B cell (primary cell): ENCODE measurements around the gene HIBADH.

Source experiments
- CTCF ChIP-seq: fragments of 200-600 bp; IDR thresholded peaks from one replicate; pipeline ENCODE4 v1.8.0; 2022; ENCODE audit warnings: antibody characterized with exemption, mild to moderate bottlenecking
- EZH2 ChIP-seq: IDR thresholded peaks from 2 replicates; pipeline ENCODE4 v1.6.1; 2012; ENCODE audit warnings: borderline replicate concordance, low read depth, mild to moderate bottlenecking, moderate library complexity, low read length; ENCODE audit not compliant: insufficient read depth, poor library complexity, severe bottlenecking

- TF ChIP-seq EZH2 (no peak), CTCF (no peak)
These were observed 733 bp downstream of the HIBADH start for GRCh38 chr7:27661811-27662489.
